ENCODE measurements around the gene FXYD1. TPM values are rescaled to one million over a fixed set of nuclear protein-coding genes. Genes with fewer than 3 reads are reported as not detected.

The FXYD1 gene
- total RNA-seq, 1 donor from 2014 or later = 7.8 TPM

DNA sequence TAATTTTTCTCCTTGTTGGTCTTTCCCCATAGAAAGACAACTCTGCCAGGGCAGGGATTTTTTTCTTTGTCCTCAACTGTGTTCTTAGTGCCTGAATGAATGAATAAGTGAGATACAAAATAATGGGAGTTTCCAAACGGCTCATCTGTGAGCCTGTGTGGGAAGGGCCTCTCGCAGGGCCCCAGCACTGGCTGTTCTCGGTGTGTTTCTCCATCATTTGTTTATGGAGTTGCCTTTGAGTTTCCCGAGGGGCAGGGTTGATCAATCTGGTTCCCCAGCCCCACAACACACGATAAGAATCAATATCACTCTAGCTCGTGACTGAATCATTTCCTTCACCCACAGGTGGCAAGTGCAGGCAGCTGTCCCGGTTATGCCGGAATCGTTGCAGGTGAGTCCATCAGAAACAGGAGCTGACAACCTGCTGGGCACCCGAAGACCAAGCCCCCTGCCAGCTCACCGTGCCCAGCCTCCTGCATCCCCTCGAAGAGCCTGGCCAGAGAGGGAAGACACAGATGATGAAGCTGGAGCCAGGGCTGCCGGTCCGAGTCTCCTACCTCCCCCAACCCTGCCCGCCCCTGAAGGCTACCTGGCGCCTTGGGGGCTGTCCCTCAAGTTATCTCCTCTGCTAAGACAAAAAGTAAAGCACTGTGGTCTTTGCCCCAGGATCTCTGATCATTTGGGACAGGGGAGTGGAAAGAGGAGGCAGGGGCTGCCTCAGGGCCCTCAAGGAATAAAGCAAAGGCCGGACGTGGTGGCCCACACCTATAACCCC is 30.8 kb downstream of the FXYD1 start:
- peaks cover 20% of the 10 kb centered on the region for H3K4me1 Mint-ChIP-seq (ENCODE audit: low read depth)
- TF ChIP-seq, protein P1, sequence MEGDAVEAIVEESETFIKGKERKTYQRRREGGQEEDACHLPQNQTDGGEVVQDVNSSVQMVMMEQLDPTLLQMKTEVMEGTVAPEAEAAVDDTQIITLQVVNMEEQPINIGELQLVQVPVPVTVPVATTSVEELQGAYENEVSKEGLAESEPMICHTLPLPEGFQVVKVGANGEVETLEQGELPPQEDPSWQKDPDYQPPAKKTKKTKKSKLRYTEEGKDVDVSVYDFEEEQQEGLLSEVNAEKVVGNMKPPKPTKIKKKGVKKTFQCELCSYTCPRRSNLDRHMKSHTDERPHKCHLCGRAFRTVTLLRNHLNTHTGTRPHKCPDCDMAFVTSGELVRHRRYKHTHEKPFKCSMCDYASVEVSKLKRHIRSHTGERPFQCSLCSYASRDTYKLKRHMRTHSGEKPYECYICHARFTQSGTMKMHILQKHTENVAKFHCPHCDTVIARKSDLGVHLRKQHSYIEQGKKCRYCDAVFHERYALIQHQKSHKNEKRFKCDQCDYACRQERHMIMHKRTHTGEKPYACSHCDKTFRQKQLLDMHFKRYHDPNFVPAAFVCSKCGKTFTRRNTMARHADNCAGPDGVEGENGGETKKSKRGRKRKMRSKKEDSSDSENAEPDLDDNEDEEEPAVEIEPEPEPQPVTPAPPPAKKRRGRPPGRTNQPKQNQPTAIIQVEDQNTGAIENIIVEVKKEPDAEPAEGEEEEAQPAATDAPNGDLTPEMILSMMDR (IDR thresholded peaks at IDR 0.05) = no peak
- H3K36me3 Mint-ChIP-seq (ENCODE audit: low read depth) = peaks cover 19% of the 10 kb centered on the region
- H3K9me3 Mint-ChIP-seq (ENCODE audit: low read depth) = peaks cover 15% of the 10 kb centered on the region
- H3K27me3 Mint-ChIP-seq (ENCODE audit: low read depth) = no peaks in the 10 kb centered on the region
- no peak for DNase-seq (ENCODE audit: low spot score)
- no peak overlapping the region for H3K4me3 Mint-ChIP-seq (ENCODE audit: unreplicated experiment)
- H3K27ac Mint-ChIP-seq (ENCODE audit: unreplicated experiment) = no peak overlapping the region

DNA sequence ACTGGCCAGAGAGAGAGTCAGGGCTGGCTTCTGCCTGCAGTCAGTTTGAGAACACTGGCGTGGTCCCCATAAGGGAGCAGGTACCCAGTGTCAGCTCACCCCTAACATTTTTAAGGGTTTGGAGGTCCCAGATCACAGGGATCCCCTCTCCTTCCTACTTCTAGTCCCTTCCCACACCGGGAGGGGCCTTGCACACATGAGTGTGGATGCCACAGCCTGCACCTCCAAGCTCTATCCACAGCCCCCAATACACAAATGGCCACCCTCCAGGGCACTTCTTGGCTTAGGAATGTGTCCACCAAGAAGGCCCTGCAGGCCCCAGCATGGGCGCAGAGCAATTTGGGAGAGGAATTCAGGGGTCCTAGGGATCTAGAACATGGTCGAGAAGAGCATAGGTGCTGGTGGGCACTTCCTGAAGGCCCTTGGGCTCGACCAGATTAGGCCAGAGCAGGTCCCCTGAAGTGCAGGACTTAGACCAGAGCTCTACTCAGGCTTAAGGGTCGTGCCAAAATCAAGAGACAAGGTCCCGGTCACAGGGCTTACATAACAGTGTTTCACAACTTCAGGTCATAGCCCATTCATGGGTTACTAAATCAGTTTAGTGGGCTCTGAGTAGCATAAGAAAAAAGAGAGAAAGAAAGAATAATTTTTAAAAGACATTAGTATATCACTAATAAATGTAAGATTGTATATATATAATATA is 31.9 kb downstream of the FXYD1 start:
- no peak overlapping the region for H3K4me3 Mint-ChIP-seq (ENCODE audit: unreplicated experiment)
- peaks cover 15% of the 10 kb centered on the region for H3K36me3 Mint-ChIP-seq (ENCODE audit: low read depth)
- H3K4me1 Mint-ChIP-seq (ENCODE audit: low read depth) = peaks cover 20% of the 10 kb centered on the region
- H3K27ac Mint-ChIP-seq (ENCODE audit: unreplicated experiment) = no peak overlapping the region
- H3K9me3 Mint-ChIP-seq (ENCODE audit: low read depth) = peaks cover 10% of the 10 kb centered on the region
- no peak for DNase-seq (ENCODE audit: low spot score)
- no peaks in the 10 kb centered on the region for H3K27me3 Mint-ChIP-seq (ENCODE audit: low read depth)
- TF ChIP-seq, protein P1 (IDR thresholded peaks at IDR 0.05) = no peak

DNA sequence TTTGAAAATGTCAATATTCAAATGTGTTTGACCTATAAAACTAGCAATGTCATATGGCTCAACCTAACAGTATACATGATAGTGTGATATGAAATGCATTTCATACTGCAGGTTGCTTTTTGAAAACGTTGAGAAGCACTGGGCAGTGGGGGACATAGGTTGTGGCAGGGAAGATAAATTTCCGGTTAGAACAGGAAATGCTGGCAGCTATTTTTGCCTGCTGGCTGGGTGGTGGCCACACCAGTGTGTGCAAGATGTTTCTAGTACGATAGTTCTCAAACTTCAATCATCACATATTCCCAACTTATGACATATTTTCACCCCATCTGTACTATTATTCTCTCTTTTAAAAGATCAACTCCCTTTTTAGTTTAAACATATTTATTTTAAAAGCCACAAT is 33.1 kb downstream of the FXYD1 start:
- peaks cover 21% of the 10 kb centered on the region for H3K4me1 Mint-ChIP-seq (ENCODE audit: low read depth)
- TF ChIP-seq, protein P1 (IDR thresholded peaks at IDR 0.05) = no peak
- H3K4me3 Mint-ChIP-seq (ENCODE audit: unreplicated experiment) = no peak overlapping the region
- H3K27ac Mint-ChIP-seq (ENCODE audit: unreplicated experiment) = no peak overlapping the region
- DNase-seq (ENCODE audit: low spot score) = no peak
- H3K27me3 Mint-ChIP-seq (ENCODE audit: low read depth) = no peaks in the 10 kb centered on the region
- no peaks in the 10 kb centered on the region for H3K9me3 Mint-ChIP-seq (ENCODE audit: low read depth)
- peaks cover 3% of the 10 kb centered on the region for H3K36me3 Mint-ChIP-seq (ENCODE audit: low read depth)

DNA sequence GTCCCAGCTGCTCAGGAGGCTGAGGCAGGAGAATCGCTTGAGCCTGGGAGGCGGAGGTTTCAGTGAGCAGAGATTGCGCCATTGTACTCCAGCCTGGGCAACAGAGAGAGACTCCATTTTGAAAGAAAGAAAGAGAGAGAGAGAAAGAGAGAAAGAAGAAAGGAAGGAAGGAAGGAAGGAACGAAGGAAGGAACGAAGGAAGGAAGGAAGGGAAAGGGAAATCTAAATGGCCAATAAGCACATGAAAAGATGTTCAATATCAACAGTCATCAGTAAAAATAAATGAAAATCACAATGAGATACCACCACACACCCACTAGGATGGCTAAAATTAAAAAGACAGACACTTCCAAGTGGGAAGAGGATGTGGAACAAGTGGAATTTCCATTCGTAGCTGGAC is 35.6 kb downstream of the FXYD1 start:
- no peak overlapping the region for H3K27ac Mint-ChIP-seq (ENCODE audit: unreplicated experiment)
- H3K27me3 Mint-ChIP-seq (ENCODE audit: low read depth) = peaks cover 3% of the 10 kb centered on the region
- TF ChIP-seq, protein P1 (IDR thresholded peaks at IDR 0.05) = no peak
- peaks cover 5% of the 10 kb centered on the region for H3K4me1 Mint-ChIP-seq (ENCODE audit: low read depth)
- H3K36me3 Mint-ChIP-seq (ENCODE audit: low read depth) = no peaks in the 10 kb centered on the region
- no peaks in the 10 kb centered on the region for H3K9me3 Mint-ChIP-seq (ENCODE audit: low read depth)
- DNase-seq (ENCODE audit: low spot score) = no peak
- no peak overlapping the region for H3K4me3 Mint-ChIP-seq (ENCODE audit: unreplicated experiment)

DNA sequence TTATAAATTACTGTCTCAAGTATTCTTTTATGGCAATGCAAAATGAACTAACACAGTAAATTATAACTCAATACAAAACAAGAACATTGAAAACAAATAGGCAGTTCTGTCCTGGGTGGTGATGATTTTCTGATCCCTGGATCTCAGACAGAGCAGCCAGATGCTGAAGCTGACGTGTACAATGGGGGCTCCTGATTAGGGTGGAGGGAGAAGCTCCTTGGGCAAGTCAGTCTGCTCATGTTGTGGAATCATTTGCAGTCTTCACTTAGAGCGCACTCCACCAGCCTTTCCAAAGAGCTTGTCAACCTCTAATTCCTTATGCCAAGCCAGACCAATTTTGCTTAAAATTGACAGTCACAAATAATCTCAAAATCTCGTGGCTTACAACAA is 37.6 kb downstream of the FXYD1 start:
- H3K4me1 Mint-ChIP-seq (ENCODE audit: low read depth) = peaks cover 5% of the 10 kb centered on the region
- H3K9me3 Mint-ChIP-seq (ENCODE audit: low read depth) = no peaks in the 10 kb centered on the region
- peaks cover 3% of the 10 kb centered on the region for H3K27me3 Mint-ChIP-seq (ENCODE audit: low read depth)
- TF ChIP-seq, protein P1 (IDR thresholded peaks at IDR 0.05) = no peak
- DNase-seq (ENCODE audit: low spot score) = no peak
- no peaks in the 10 kb centered on the region for H3K36me3 Mint-ChIP-seq (ENCODE audit: low read depth)
- no peak overlapping the region for H3K27ac Mint-ChIP-seq (ENCODE audit: unreplicated experiment)
- no peak overlapping the region for H3K4me3 Mint-ChIP-seq (ENCODE audit: unreplicated experiment)

Data from chondrocyte (in vitro differentiated cells).